ENCODE data around the gene HECA. TPM values are rescaled to one million over a fixed set of nuclear protein-coding genes. Genes with fewer than 3 reads are reported as not detected.

HECA gene
- total and polyA plus RNA-seq, 4 donors: 2.3 to 11.1 (median 5.9) TPM

GRCh38 chr6:139147628-139148027 is 12.7 kb downstream of the HECA start:
- H3K27ac ChIP-seq (ENCODE audit: low read depth in 1 of 2, low read length in 2 of 2): no peak overlapping the region
- 52% methylated on average over 4 of the region's 4 CpGs for WGBS
- peak; percentile 23 for TF ChIP-seq YY1 (IDR thresholded peaks at IDR 0.05)
- peak; percentile 82 to 88 for TF ChIP-seq HNF4A (conservative IDR thresholded peaks at IDR 0.05)
- TF ChIP-seq FOXA1 (IDR thresholded peaks at IDR 0.05): no peak
- TF ChIP-seq MAX (IDR thresholded peaks at IDR 0.05): peak; percentile 44
- peak; percentile 80 for TF ChIP-seq SP1 (IDR thresholded peaks at IDR 0.05)
- peak in 1 of 2 donors; percentile 59 for TF ChIP-seq GABPA (IDR thresholded peaks at IDR 0.05 in 1 of 2, conservative IDR thresholded peaks at IDR 0.05 in 1 of 2)
- no peak for TF ChIP-seq RAD21 (IDR thresholded peaks at IDR 0.05)
- TF ChIP-seq JUND (IDR thresholded peaks at IDR 0.05): no peak
- TF ChIP-seq RXRA (IDR thresholded peaks at IDR 0.05): peak; percentile 67 to 76
- peaks cover 0 to 18% (median 8%) of the 10 kb centered on the region in 4 donors for H3K4me1 ChIP-seq (ENCODE audit: control insufficient read depth in 4 of 4, insufficient read depth in 4 of 4, low read length in 3 of 4)
- no peak overlapping the region for H3K4me3 ChIP-seq (ENCODE audit: low read depth in 1 of 3, low read length in 3 of 3)
- DNase-seq (ENCODE audit: low spot score): no peak
- no peaks in the 10 kb centered on the region for H3K9me3 ChIP-seq (ENCODE audit: control insufficient read depth in 4 of 4, low read length in 3 of 4)
- H3K36me3 ChIP-seq (ENCODE audit: control insufficient read depth in 4 of 4, insufficient read depth in 3 of 4, low read depth in 1 of 4, low read length in 3 of 4): no peaks in the 10 kb centered on the region
- H3K27me3 ChIP-seq (ENCODE audit: control insufficient read depth in 4 of 4, insufficient read depth in 4 of 4, low read length in 3 of 4): no peaks in the 10 kb centered on the region
- no peak overlapping the region for H3K9ac ChIP-seq (ENCODE audit: low read depth in 1 of 2, low read length in 2 of 2)

DNA sequence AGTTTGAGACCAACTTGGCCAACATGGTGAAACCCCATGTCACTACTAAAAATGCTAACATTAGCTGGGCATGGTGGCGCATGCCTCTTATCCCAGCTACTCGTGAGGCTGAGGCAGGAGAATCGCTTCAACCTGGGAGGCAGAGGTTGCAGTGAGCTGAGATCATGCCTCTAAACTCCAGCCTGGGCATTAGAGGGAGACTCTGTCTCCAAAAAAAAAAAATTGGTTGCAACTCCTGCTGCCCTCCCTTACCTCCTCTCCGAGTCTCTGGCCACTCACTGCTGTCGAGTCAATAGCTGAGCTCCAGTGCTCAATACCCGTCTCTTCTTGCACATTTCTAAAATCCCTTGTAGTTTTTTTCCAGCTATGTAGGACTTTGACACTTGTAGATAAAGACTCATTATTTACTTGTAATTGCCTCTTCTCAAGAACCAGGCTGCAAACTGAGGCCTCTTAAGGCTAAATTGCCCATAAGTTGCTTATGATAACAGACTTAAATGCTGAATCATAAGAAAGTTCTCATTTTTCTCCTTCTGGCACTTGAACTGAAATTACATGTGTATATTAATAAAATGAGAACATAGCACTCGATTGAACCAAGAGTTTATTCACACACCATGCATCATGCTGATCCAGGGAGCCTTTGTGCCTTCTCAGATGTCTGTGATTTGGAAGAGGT is 13.8 kb downstream of the HECA start:
- Histone ChIP-seq H3K36me3 (ENCODE audit: control insufficient read depth in 4 of 4, insufficient read depth in 3 of 4, low read depth in 1 of 4, low read length in 3 of 4) (no peaks in the 10 kb centered on the region), H3K4me3 (ENCODE audit: low read depth in 1 of 3, low read length in 3 of 3) (no peak overlapping the region), H3K27ac (ENCODE audit: low read depth in 1 of 2, low read length in 2 of 2) (no peak overlapping the region), H3K4me1 (ENCODE audit: control insufficient read depth in 4 of 4, insufficient read depth in 4 of 4, low read length in 3 of 4) (peaks cover 0 to 18% (median 8%) of the 10 kb centered on the region in 4 donors), H3K27me3 (ENCODE audit: control insufficient read depth in 4 of 4, insufficient read depth in 4 of 4, low read length in 3 of 4) (no peaks in the 10 kb centered on the region), H3K9me3 (ENCODE audit: control insufficient read depth in 4 of 4, low read length in 3 of 4) (no peaks in the 10 kb centered on the region), H3K9ac (ENCODE audit: low read depth in 1 of 2, low read length in 2 of 2) (no peak overlapping the region)
- WGBS: 83% methylated on average over 7 of the region's 7 CpGs
- DNase-seq (ENCODE audit: low spot score): no peak
- no peak for TF ChIP-seq RAD21 (IDR thresholded peaks at IDR 0.05)
- TF ChIP-seq, protein P1, sequence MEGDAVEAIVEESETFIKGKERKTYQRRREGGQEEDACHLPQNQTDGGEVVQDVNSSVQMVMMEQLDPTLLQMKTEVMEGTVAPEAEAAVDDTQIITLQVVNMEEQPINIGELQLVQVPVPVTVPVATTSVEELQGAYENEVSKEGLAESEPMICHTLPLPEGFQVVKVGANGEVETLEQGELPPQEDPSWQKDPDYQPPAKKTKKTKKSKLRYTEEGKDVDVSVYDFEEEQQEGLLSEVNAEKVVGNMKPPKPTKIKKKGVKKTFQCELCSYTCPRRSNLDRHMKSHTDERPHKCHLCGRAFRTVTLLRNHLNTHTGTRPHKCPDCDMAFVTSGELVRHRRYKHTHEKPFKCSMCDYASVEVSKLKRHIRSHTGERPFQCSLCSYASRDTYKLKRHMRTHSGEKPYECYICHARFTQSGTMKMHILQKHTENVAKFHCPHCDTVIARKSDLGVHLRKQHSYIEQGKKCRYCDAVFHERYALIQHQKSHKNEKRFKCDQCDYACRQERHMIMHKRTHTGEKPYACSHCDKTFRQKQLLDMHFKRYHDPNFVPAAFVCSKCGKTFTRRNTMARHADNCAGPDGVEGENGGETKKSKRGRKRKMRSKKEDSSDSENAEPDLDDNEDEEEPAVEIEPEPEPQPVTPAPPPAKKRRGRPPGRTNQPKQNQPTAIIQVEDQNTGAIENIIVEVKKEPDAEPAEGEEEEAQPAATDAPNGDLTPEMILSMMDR (IDR thresholded peaks at IDR 0.05; ENCODE audit: low read depth, low read length, missing input control): no peak

- Histone ChIP-seq H3K36me3 (ENCODE audit: control insufficient read depth in 4 of 4, insufficient read depth in 3 of 4, low read depth in 1 of 4, low read length in 3 of 4) (no peaks in the 10 kb centered on the region), H3K27ac (ENCODE audit: low read depth in 1 of 2, low read length in 2 of 2) (no peak overlapping the region), H3K27me3 (ENCODE audit: control insufficient read depth in 4 of 4, insufficient read depth in 4 of 4, low read length in 3 of 4) (no peaks in the 10 kb centered on the region), H3K9me3 (ENCODE audit: control insufficient read depth in 4 of 4, low read length in 3 of 4) (no peaks in the 10 kb centered on the region), H3K9ac (ENCODE audit: low read depth in 1 of 2, low read length in 2 of 2) (no peak overlapping the region), H3K4me3 (ENCODE audit: low read depth in 1 of 3, low read length in 3 of 3) (no peak overlapping the region), H3K4me1 (ENCODE audit: control insufficient read depth in 4 of 4, insufficient read depth in 4 of 4, low read length in 3 of 4) (peaks cover 0 to 18% (median 8%) of the 10 kb centered on the region in 4 donors)
- WGBS: 77% methylated on average over 5 of the region's 5 CpGs
- no peak for TF ChIP-seq FOXA1 (IDR thresholded peaks at IDR 0.05)
- no peak for TF ChIP-seq MAX (IDR thresholded peaks at IDR 0.05)
- TF ChIP-seq JUND (IDR thresholded peaks at IDR 0.05): no peak
- TF ChIP-seq, protein P2, sequence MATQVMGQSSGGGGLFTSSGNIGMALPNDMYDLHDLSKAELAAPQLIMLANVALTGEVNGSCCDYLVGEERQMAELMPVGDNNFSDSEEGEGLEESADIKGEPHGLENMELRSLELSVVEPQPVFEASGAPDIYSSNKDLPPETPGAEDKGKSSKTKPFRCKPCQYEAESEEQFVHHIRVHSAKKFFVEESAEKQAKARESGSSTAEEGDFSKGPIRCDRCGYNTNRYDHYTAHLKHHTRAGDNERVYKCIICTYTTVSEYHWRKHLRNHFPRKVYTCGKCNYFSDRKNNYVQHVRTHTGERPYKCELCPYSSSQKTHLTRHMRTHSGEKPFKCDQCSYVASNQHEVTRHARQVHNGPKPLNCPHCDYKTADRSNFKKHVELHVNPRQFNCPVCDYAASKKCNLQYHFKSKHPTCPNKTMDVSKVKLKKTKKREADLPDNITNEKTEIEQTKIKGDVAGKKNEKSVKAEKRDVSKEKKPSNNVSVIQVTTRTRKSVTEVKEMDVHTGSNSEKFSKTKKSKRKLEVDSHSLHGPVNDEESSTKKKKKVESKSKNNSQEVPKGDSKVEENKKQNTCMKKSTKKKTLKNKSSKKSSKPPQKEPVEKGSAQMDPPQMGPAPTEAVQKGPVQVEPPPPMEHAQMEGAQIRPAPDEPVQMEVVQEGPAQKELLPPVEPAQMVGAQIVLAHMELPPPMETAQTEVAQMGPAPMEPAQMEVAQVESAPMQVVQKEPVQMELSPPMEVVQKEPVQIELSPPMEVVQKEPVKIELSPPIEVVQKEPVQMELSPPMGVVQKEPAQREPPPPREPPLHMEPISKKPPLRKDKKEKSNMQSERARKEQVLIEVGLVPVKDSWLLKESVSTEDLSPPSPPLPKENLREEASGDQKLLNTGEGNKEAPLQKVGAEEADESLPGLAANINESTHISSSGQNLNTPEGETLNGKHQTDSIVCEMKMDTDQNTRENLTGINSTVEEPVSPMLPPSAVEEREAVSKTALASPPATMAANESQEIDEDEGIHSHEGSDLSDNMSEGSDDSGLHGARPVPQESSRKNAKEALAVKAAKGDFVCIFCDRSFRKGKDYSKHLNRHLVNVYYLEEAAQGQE (IDR thresholded peaks at IDR 0.05): no peak
- TF ChIP-seq GABPA (IDR thresholded peaks at IDR 0.05 in 1 of 2, conservative IDR thresholded peaks at IDR 0.05 in 1 of 2): no peak
- TF ChIP-seq HNF4A (conservative IDR thresholded peaks at IDR 0.05): no peak
- TF ChIP-seq ZBTB33 (IDR thresholded peaks at IDR 0.05): no peak
- DNase-seq (ENCODE audit: low spot score): no peak
Observed at GRCh38 chr6:139149383-139149782, 14.5 kb downstream of the HECA start.
